Renal cortex interstitium (tissue), 15 donors: ENCODE data around the gene RAB14. TPM values are rescaled to one million over a fixed set of nuclear protein-coding genes. Genes with fewer than 3 reads are reported as not detected.
A peak's percentile ranks its signal among the peaks of the same experiment; 100 is the strongest.

ENCODE experiments used
- DNase-seq, 11 donors: peaks; one replicate each; pipeline ENCODE4 v3.0.0-alpha.2; 2013; ENCODE audit warnings: low read depth in 9 of 11, low spot score in 4 of 11; ENCODE audit errors: extremely low read depth in 1 of 11
- long read RNA-seq, 16 experiments: transcript quantifications; one replicate each; lab custom pipeline, GENCODE V29; 2026
- polyA plus RNA-seq, 3 donors: library from polyadenylated mRNA; unstranded; fragments of 120-200 nt; gene quantifications; one replicate each; pipeline ENCODE4 v1.2.1, GENCODE V29; 2013; ENCODE audit not compliant: insufficient read length in 3 of 3

The RAB14 gene
- 100 to 1,000 TPM in 1 of 3 donors, 10 to 100 TPM in 2; 95.4 to 112 (median 97.0) TPM for polyA plus RNA-seq
- long read RNA-seq, donor 1, full-length matches to known transcripts = 36 of 41 reads
- long read RNA-seq, donor 1, partial matches to known transcripts = 0 of 41 reads
- long read RNA-seq, donor 1, other reads (novel, unspliced or antisense) = 5 of 41 reads
- long read RNA-seq, donor 2, full-length matches to known transcripts = 50 of 57 reads
- long read RNA-seq, donor 2, partial matches to known transcripts = 7 of 57 reads
- long read RNA-seq, donor 2, other reads (novel, unspliced or antisense) = 0 of 57 reads
- long read RNA-seq, donor 3, full-length matches to known transcripts = 59 of 513 reads
- long read RNA-seq, donor 3, partial matches to known transcripts = 398 of 513 reads
- long read RNA-seq, donor 3, other reads (novel, unspliced or antisense) = 56 of 513 reads
- long read RNA-seq, donor 4, full-length matches to known transcripts = 42 of 42 reads
- long read RNA-seq, donor 4, partial matches to known transcripts = 0 of 42 reads
- long read RNA-seq, donor 4, other reads (novel, unspliced or antisense) = 0 of 42 reads
- long read RNA-seq, donor 5 = 0 reads
- long read RNA-seq, donor 6, full-length matches to known transcripts = 38 of 69 reads
- long read RNA-seq, donor 6, partial matches to known transcripts = 31 of 69 reads
- long read RNA-seq, donor 6, other reads (novel, unspliced or antisense) = 0 of 69 reads
- long read RNA-seq, donor 7, full-length matches to known transcripts = 42 of 42 reads
- long read RNA-seq, donor 7, partial matches to known transcripts = 0 of 42 reads
- long read RNA-seq, donor 7, other reads (novel, unspliced or antisense) = 0 of 42 reads
- long read RNA-seq, donor 8, full-length matches to known transcripts = 48 of 318 reads
- long read RNA-seq, donor 8, partial matches to known transcripts = 210 of 318 reads
- long read RNA-seq, donor 8, other reads (novel, unspliced or antisense) = 60 of 318 reads
- long read RNA-seq, donor 9, full-length matches to known transcripts = 44 of 44 reads
- long read RNA-seq, donor 9, partial matches to known transcripts = 0 of 44 reads
- long read RNA-seq, donor 9, other reads (novel, unspliced or antisense) = 0 of 44 reads
- long read RNA-seq, donor 10, full-length matches to known transcripts = 40 of 40 reads
- long read RNA-seq, donor 10, partial matches to known transcripts = 0 of 40 reads
- long read RNA-seq, donor 10, other reads (novel, unspliced or antisense) = 0 of 40 reads
- long read RNA-seq, donor 11, full-length matches to known transcripts = 44 of 44 reads
- long read RNA-seq, donor 11, partial matches to known transcripts = 0 of 44 reads
- long read RNA-seq, donor 11, other reads (novel, unspliced or antisense) = 0 of 44 reads
- long read RNA-seq, donor 12, full-length matches to known transcripts = 13 of 114 reads
- long read RNA-seq, donor 12, partial matches to known transcripts = 82 of 114 reads
- long read RNA-seq, donor 12, other reads (novel, unspliced or antisense) = 19 of 114 reads
- long read RNA-seq, donor 13 = 0 reads
- long read RNA-seq, donor 14, full-length matches to known transcripts = 37 of 37 reads
- long read RNA-seq, donor 14, partial matches to known transcripts = 0 of 37 reads
- long read RNA-seq, donor 14, other reads (novel, unspliced or antisense) = 0 of 37 reads
- long read RNA-seq, donor 15, full-length matches to known transcripts = 18 of 18 reads
- long read RNA-seq, donor 15, partial matches to known transcripts = 0 of 18 reads
- long read RNA-seq, donor 15, other reads (novel, unspliced or antisense) = 0 of 18 reads
- long read RNA-seq, donor 16, full-length matches to known transcripts = 111 of 133 reads
- long read RNA-seq, donor 16, partial matches to known transcripts = 17 of 133 reads
- long read RNA-seq, donor 16, other reads (novel, unspliced or antisense) = 5 of 133 reads

DNA sequence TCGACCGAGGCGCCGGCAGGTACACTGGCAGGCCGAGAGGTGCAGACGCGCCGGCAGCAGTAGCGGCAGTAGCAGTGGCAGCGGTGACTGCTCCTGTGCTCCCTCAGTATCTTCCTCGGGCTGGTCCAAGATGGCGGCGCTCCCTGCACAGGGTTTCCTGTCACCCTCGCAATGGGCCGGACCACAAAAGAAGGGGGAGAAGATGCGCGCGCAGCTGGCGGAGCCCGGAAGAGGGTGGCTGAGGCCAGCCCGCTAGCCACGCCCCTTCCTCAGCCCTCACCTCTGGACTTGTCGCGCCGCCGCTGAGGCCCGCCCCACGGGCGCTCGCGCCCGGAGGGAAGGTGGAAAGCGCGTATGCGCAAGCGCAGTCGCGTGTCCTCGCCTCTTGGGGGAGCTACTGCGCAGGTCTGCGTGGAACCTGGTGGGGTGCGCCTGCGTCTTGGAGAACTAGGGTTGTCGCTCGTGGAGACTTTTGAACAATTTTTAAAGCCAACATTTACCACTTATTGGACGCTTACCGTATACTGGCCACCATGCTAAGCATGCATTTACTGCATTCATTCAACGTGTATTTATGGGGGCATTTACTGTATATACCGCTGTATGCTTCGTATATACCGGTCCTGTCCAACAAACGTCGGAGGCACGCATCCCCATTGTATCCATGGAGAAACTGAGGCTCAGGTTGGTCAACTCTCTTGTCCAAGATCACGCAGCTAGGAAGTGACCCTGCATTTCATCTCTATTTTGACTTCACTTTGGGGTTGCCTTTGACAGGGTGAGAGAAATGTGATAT is at the start of gene RAB14:
Gene RAB14 (minus strand): TSS at position 132 of the 796 bp plus-strand sequence. CDS start 8,457 bp downstream, outside the sequence.
- DNase-seq = peak; percentile 95 to 99 (median 98)

DNA sequence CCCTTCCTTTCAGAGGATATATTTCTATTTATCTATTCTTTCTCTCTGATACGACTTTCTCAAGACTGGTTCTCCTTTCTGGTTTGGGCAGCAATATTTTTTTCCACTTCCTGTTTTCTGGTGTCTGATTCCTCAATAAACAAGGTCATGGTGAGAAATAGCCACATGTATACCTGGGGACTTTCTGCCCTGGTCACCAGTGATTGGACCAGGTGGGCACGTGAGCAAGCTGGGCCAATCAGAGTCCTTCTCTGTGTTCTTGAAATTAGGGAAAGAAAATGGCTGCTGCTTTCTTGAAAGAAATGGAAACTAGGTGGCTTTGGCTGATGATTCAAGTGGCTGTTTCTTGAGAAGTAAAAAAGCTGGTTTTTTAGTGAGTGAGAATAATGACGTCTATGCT is 47.9 kb upstream of the RAB14 start:
- DNase-seq = no peak

DNA sequence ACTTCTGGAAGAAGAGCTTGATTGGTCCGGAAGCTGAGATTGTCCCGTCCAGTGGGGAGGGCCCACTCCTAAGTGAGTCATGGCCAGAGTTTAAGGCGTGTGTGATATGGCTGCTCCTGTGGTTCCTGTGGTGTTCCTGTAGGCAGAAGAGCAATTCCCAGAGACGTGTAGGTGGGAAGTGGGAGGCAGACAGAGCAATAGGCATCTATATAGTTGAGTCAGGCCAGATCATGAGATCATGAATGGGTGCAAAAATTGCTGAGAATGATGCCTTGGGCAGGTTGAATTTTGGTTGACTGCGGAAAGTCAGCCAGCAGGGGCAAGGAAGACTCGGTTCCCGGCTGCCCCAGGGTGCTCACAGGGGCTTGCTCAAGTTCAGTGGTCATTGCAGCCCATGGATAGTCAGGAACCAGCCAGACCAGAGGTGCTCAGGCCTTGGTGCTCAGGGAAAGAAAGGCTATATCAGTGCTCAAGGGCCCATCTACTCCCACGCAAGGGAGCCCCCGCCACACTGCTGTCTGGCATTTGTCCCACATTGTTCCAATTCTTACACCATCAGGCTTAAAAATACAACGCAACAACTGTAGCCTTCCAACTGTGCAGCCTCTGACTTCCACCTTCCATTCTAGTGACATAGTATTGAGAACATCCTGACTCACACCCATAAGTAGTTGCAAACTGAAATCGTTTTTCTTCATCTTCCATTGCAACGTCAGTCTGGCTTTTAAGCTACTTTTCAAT is 45.3 kb upstream of the RAB14 start:
- DNase-seq = no peak

DNA sequence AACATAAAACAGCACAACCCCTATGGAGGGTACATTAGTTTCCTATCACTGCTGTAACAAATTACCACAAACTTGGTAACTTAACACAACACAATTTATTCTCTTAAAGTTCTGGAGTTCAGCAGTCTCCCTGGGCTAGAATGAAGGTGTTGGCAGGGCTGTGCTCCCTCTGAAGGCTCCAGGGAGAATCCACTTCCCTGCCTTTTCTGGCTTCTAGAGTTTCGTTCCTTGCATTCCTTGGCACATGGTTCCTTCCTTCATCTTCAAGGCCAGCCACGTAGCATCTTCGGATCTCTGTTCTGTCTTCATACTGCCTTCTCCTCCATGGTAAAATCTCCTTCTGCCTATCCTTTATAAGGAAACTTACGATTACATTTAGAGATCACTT is 41.3 kb upstream of the RAB14 start:
- DNase-seq = no peak

- DNase-seq = no peak
These were observed 40.7 kb upstream of the RAB14 start for GRCh38 chr9:121242219-121242958.

- no peak for DNase-seq
These were observed 38.9 kb upstream of the RAB14 start for GRCh38 chr9:121240472-121241135.

GRCh38 chr9:121239851-121240250 is 38.2 kb upstream of the RAB14 start:
- DNase-seq = no peak

GRCh38 chr9:121239071-121239470 is 37.4 kb upstream of the RAB14 start:
- no peak for DNase-seq

- no peak for DNase-seq
These were observed 36.2 kb upstream of the RAB14 start for GRCh38 chr9:121237916-121238315.

- no peak for DNase-seq
These were observed 33.8 kb upstream of the RAB14 start for GRCh38 chr9:121235512-121235911.

- no peak for DNase-seq
These were observed 33.1 kb upstream of the RAB14 start for GRCh38 chr9:121234832-121235161.

DNA sequence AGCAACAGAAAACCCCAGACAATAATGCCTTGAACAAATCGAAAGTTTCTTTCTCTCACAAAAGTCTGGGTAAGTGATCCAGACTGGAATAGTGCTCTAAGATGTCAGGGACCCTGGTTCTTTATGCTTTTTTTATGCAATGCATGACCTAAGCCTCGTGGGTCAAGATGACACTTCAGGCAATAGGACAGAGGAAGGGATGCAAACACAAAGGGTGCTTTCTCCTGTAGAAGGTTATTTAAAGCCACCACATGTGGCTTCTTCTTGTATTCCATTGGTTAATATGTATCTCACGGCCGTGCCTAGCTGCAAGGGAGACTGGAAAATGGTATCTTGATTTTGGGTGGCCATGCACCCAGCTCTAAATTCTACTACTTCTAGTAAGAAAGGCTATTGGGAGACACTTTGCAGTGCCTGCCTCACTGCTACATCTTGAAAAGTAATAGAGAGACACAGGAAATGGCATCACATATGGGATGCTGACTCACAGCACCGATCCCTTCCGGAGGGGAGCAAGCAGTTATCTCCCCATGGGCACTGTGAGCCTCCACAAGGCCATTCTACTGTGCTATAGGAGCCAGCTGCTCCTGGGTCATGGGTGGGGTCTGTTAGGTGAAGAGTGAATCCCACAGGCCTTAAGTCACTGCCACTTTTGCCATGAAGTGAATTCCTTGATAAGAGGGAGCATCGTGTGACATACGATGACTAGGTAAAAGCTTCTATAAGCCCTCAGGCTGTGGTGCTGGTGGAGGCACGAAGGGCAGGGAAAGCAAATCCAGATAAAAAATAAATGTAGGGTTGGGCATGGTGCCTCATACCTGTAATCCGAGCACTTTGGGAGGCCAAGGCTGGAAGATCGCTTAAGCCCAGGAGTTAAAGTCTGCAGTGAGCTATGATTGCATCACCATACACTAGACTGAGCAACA is 32.5 kb upstream of the RAB14 start:
- no peak for DNase-seq

DNA sequence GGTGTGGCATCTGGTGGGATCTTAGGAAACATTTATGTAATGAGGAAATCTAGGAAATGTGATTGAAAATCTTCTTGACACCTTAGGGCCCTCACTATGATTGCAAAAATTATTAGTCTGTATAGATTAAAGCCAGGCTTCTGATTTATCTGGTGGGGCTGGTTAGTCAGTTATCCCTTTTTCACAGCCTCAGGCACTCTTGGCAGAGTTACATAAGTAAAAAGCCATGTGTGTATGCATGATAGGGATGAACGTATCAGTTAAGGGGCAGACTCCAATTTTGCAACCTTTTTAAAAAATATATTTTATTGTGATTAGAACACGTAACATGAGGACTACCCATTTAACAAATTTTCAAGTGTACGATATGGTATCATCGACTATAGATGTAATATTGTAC is 30.6 kb upstream of the RAB14 start:
- DNase-seq = no peak

- no peak for DNase-seq
These were observed 28.6 kb upstream of the RAB14 start for GRCh38 chr9:121230256-121230655.
